Measurements from ENCODE around the gene MYH13.

MYH13 gene

GRCh38 chr17:10290041-10290440, 82.8 kb downstream of the MYH13 start:
- H3K4me2 ChIP-seq (ENCODE audit: low read length): no peak overlapping the region
- H3K27me3 ChIP-seq (ENCODE audit: low read depth, low read length): no peaks in the 10 kb centered on the region; the same call in 1 of the 2 replicates
- H3K9ac ChIP-seq (ENCODE audit: low read length): no peak overlapping the region
- H3K36me3 ChIP-seq (replicated peaks; ENCODE audit: low read depth, low read length): no peaks in the 10 kb centered on the region
- H3K79me2 ChIP-seq (ENCODE audit: low read length): no peaks in the 10 kb centered on the region
- H3K4me1 ChIP-seq (ENCODE audit: low read length): peaks cover 10% of the 10 kb centered on the region
- H3K4me3 ChIP-seq (ENCODE audit: low read length): no peak overlapping the region
- H3K27ac ChIP-seq (ENCODE audit: low read length): no peak overlapping the region
- H2AFZ ChIP-seq (ENCODE audit: low read depth, low read length): no peak overlapping the region
- H4K20me1 ChIP-seq (ENCODE audit: insufficient read depth, low read length): no peaks in the 10 kb centered on the region
- H3K9me3 ChIP-seq (ENCODE audit: insufficient read depth, low read length): no peaks in the 10 kb centered on the region
- TF ChIP-seq CTCF (IDR thresholded peaks at IDR 0.05; ENCODE audit: low read depth, low read length) (no peak), EZH2phosphoT487 (IDR thresholded peaks at IDR 0.05; ENCODE audit: low read depth) (no peak)

GRCh38 chr17:10286324-10286723, 86.5 kb downstream of the MYH13 start:
- Histone ChIP-seq H3K79me2 (ENCODE audit: low read length) (no peaks in the 10 kb centered on the region), H3K36me3 (replicated peaks; ENCODE audit: low read depth, low read length) (no peaks in the 10 kb centered on the region), H3K4me1 (ENCODE audit: low read length) (no peaks in the 10 kb centered on the region), H3K9ac (ENCODE audit: low read length) (no peak overlapping the region), H4K20me1 (ENCODE audit: insufficient read depth, low read length) (no peaks in the 10 kb centered on the region), H3K27ac (ENCODE audit: low read length) (no peak overlapping the region), H3K4me3 (ENCODE audit: low read length) (no peak overlapping the region), H2AFZ (ENCODE audit: low read depth, low read length) (no peak overlapping the region), H3K27me3 (ENCODE audit: low read depth, low read length) (no peaks in the 10 kb centered on the region; the same call in none of the 2 replicates), H3K4me2 (ENCODE audit: low read length) (no peak overlapping the region), H3K9me3 (ENCODE audit: insufficient read depth, low read length) (no peaks in the 10 kb centered on the region)
- TF ChIP-seq CTCF (IDR thresholded peaks at IDR 0.05; ENCODE audit: low read depth, low read length) (no peak), EZH2phosphoT487 (IDR thresholded peaks at IDR 0.05; ENCODE audit: low read depth) (no peak)

GRCh38 chr17:10285896-10286295, 86.9 kb downstream of the MYH13 start:
- H3K79me2 ChIP-seq (ENCODE audit: low read length): no peaks in the 10 kb centered on the region
- no peak overlapping the region for H3K27ac ChIP-seq (ENCODE audit: low read length)
- no peaks in the 10 kb centered on the region for H3K4me1 ChIP-seq (ENCODE audit: low read length)
- no peaks in the 10 kb centered on the region for H3K36me3 ChIP-seq (replicated peaks; ENCODE audit: low read depth, low read length)
- H3K9me3 ChIP-seq (ENCODE audit: insufficient read depth, low read length): no peaks in the 10 kb centered on the region
- TF ChIP-seq EZH2phosphoT487 (IDR thresholded peaks at IDR 0.05; ENCODE audit: low read depth): no peak
- no peak for TF ChIP-seq CTCF (IDR thresholded peaks at IDR 0.05; ENCODE audit: low read depth, low read length)
- H3K4me2 ChIP-seq (ENCODE audit: low read length): no peak overlapping the region
- H4K20me1 ChIP-seq (ENCODE audit: insufficient read depth, low read length): no peaks in the 10 kb centered on the region
- no peak overlapping the region for H3K4me3 ChIP-seq (ENCODE audit: low read length)
- no peak overlapping the region for H2AFZ ChIP-seq (ENCODE audit: low read depth, low read length)
- H3K27me3 ChIP-seq (ENCODE audit: low read depth, low read length): no peaks in the 10 kb centered on the region; the same call in none of the 2 replicates
- H3K9ac ChIP-seq (ENCODE audit: low read length): no peak overlapping the region

- Histone ChIP-seq H3K4me3 (ENCODE audit: low read length) (no peak overlapping the region), H3K27ac (ENCODE audit: low read length) (no peak overlapping the region), H3K9ac (ENCODE audit: low read length) (no peak overlapping the region), H3K27me3 (ENCODE audit: low read depth, low read length) (no peaks in the 10 kb centered on the region; the same call in 1 of the 2 replicates), H4K20me1 (ENCODE audit: insufficient read depth, low read length) (no peaks in the 10 kb centered on the region), H3K9me3 (ENCODE audit: insufficient read depth, low read length) (no peaks in the 10 kb centered on the region), H3K36me3 (replicated peaks; ENCODE audit: low read depth, low read length) (no peaks in the 10 kb centered on the region), H2AFZ (ENCODE audit: low read depth, low read length) (no peak overlapping the region), H3K4me1 (ENCODE audit: low read length) (no peaks in the 10 kb centered on the region), H3K79me2 (ENCODE audit: low read length) (no peaks in the 10 kb centered on the region), H3K4me2 (ENCODE audit: low read length) (no peak overlapping the region)
- TF ChIP-seq CTCF (IDR thresholded peaks at IDR 0.05; ENCODE audit: low read depth, low read length) (no peak), EZH2phosphoT487 (IDR thresholded peaks at IDR 0.05; ENCODE audit: low read depth) (no peak)
Observed at GRCh38 chr17:10280068-10280467, 92.7 kb downstream of the MYH13 start.

Measured in OCI-LY3 (cell line).